ENCODE measurements around the gene RASSF8. TPM values are rescaled to one million over a fixed set of nuclear protein-coding genes. Genes with fewer than 3 reads are reported as not detected.

RASSF8 gene
- total and polyA plus RNA-seq, 2 of the 8 experiments (the other 6 are each of a cell fraction or from before 2014, with no cell fraction given): 6.4 to 46.7 TPM

- TF ChIP-seq CHD7 (IDR thresholded peaks at IDR 0.05; ENCODE audit: insufficient replicate concordance, low read length) (no peak), CBX5 (IDR thresholded peaks at IDR 0.05; ENCODE audit: low read depth, low read length) (no peak), JUN (IDR thresholded peaks at IDR 0.05; ENCODE audit: low read depth, low read length) (no peak)
Measured at GRCh38 chr12:26031318-26031717, 72.8 kb downstream of the RASSF8 start (continued).
